Camera-type eye (tissue), 1 donor: ENCODE measurements around the gene RALB. TPM values are rescaled to one million over a fixed set of nuclear protein-coding genes. Genes with fewer than 3 reads are reported as not detected.

ENCODE experiments used
- total RNA-seq: library from RNA; depleted of rRNA; stranded (reverse); fragments of >200 nt; gene quantifications from one replicate; pipeline ENCODE4 v1.2.3, GENCODE V29; 2014

RALB gene
- 52.9 TPM for total RNA-seq

GRCh38 chr2:120252225-120253020 is at the start of gene RALB:
RALB (plus strand) TSS chr2:120252852; CDS start chr2:120278665, 25,813 bp downstream.

GRCh38 chr2:120223034-120223912 is 29.4 kb upstream of the RALB start, which contains the start of gene TMEM185B:
TMEM185B (minus strand) TSS chr2:120223400; CDS start chr2:120222976, 424 bp downstream.

Other genes starting within 250 kb of the RALB start
- gene EPB41L5, start 239.8 kb upstream of the RALB start, total RNA-seq, result 70.6 TPM
- gene TMEM185B, start 29.5 kb upstream of the RALB start, total RNA-seq, result 23.6 TPM
- gene INHBB, start 93.3 kb downstream of the RALB start, total RNA-seq, result 25.7 TPM